HG03439 (cell line): ENCODE measurements around the gene TLE1.
A peak's percentile ranks its signal among the peaks of the same experiment; 100 is the strongest.

Source experiments
- ATAC-seq: cut with Tn5 transposase; IDR thresholded peaks from one replicate; pipeline ENCODE4 v1.9.1; 2021; ENCODE audit warnings: mild to moderate bottlenecking, moderate library complexity; ENCODE audit not compliant: unreplicated experiment

TLE1 gene

DNA sequence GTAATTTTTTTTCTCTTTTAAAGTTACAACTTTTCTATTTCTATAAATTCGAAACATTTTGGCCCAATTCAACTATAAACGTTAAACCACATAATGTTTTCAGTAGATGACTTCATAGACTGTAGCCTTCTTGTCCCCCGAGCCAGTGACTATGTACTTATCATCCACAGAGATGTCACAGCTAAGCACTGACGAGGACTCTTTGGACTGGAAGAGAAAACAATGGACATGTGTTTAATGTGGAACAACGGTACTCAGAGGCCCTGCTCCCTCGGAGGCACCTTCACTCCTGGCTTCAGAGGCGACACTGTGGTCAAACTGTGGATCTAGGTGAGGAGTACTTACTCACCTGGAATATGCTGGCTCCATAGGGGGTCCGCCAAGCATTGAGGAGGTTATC, 105.2 kb downstream of the TLE1 start:
- no peak for ATAC-seq

DNA sequence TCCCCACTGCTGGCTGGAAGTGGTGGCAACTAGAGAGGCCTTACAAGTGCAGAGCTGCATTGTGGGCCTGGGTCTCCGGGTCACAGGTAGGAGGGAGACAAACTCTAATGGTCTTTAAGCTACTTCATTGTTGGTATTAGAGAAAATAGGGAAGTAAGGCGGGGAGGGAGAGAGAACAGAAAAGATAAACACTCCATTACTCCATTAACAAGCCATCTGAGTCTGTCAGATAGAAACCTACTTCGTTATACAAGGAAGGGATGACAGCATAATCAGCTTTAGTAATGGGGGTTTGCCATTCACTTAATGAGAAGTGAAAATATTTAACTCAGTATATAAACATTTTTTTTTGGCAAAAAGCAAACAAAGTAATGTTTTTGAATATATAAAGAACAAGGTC, 107.4 kb downstream of the TLE1 start:
- no peak for ATAC-seq

DNA sequence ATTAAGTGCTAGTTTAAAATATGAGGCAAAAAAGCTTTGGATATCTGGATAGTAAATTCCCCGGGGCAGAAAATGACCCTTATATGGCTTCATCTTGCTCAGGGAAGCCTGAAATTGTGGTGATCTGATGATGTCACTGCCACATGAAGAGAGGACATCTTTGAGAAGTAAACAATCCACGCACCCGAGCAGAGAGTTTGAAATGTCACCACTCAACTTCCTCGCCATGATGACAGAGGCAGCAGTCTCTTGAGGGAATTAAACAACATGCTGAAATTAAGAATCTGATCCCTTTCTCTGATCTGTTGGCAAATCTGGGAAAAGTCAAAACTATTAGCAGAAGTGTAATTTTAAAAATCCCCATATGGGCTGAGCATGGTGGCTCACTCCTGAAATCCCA, 110.0 kb downstream of the TLE1 start:
- ATAC-seq = no peak

DNA sequence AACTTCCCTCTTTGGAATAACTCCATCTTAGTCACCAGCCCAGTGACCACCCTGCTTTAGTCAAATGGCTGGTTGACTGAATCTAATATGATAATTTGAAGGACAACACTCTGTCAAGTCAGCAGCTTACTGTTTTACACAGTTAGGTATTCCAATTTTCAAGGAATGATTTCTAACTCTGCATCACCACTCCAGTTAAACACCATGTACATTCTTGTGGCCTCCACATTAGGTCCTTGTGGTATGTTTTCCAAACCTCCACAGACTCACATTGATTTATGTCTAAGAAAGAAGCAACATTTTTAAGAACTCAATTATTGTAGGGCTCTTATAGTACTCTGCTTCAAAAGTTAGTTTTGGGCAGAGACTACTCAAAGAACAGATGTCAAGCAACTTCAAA, 110.7 kb downstream of the TLE1 start:
- ATAC-seq = no peak

DNA sequence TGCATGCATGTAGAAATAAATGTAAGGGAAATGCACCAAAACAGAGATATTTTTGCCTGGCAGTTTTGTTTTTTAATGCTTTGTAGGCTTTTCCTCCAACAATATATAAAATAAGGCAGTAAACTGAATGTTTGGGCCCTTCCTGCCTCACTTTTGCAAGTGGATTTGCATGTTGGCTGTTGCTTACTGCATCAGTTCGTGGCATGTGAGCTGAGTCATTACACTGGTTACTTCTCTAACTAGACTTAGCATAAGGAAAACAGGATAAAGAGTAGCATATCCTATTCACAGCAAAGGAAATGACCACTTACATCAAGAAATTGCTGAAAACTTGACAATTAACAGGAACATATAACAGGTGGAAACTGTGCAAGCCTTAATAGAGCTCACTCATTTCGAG, 113.4 kb downstream of the TLE1 start:
- no peak for ATAC-seq

DNA sequence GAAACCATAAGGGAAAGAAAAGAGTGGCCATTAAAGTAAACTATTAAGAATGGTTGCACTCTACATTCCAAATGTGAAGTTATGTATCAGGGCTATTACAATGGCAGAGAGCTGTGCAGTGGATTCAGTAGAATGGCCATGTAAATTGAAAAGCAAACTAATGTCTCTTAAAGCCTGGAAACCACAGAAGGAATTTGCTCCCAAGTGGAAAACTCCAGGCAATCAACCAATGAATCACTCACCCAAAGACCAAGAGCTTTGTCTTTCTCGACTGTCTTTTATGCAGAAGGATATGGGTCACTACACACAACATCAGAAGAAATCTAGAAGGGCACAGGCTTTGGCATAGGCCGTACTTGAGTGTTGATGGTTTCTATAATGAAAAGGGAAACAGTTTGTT, 114.9 kb downstream of the TLE1 start:
- ATAC-seq = no peak

DNA sequence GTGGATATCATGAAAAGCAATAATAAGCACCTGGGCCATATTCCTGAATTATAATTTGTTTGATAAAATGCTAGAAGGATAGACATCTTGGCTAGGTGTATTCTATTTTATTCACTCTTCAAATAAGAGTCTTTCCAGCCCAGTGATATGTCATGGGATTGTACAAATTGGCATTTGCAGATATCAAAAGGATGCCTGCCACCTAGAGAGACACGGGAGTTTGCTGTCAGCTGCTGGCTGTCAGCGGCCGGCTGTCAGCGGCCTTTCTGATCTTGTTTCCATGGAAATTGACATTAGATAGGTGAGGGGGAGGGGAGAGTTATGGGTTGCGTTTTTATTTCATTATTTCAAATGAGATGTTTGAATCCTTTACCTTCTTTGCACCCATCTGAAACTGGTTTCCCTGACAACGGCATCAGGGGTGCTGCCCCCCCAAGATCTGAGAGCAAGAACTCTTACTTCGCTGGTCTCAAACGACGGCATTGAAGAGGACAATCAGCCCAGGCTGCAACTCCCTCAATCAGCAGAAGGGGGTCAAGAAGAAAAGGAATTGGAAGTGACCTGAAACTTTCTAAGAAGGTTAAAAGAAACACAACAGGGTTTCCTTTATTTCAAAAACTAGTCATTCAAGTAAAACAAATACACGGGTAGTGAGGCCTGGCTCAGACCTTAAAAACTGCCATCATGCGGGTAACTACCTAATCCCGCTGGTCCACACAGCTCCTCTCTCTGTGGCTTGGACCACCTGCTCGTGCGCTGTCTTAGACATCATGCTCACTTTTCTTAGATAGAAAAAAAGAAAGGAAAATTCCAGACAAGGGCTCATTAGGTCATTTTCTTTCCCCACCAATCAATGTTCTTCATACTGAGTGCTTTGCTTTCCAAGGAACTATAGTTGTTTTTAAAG, 115.7 kb downstream of the TLE1 start:
- ATAC-seq = no peak

DNA sequence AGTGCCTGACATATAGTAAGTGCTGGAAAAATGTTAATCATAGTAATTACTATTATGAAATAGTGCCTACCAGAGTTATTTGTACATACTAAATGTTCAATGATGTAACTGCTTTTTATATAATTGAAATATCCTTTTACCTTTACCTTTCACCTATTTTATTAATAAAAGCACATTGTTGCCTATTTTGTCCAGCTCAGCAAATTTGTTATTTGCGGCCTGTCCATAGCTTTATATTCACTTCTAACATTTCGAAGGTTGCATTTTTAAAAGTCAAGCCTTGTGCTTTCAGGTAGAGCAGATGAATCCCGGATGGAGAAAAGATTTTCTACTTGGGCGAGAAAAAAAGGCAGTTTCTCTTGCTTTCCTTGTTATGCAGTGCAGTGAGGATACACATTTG, 119.3 kb downstream of the TLE1 start:
- ATAC-seq = no peak

DNA sequence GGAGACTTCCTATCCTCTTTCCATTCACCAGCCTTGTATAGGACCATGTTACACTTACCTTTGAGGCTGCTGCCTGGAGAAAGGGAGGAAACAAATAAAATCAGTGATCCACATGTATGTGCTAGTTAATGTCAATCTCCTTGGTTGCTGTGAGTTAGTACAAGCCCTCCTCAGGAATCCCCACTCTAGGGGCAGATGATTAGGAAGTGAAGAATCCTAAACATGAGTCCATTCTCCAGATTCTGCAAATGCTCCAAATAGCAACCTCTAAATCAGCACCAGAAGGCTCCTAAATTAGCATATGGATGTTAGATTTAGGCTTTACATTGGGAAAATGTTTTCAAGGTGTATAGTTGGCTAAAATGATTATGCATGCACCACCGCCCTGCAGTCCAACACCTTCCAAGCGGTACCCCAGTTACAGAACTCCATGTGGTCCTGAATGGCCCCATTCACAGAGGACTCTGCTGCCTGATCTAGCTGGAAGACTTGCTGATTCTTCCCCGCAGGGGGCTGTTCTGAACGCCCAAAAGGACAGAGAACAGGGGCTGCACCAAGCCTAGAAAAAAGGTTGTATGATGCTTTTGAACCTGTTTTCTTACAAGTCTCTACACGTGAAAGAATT, 123.2 kb downstream of the TLE1 start:
- no peak for ATAC-seq

DNA sequence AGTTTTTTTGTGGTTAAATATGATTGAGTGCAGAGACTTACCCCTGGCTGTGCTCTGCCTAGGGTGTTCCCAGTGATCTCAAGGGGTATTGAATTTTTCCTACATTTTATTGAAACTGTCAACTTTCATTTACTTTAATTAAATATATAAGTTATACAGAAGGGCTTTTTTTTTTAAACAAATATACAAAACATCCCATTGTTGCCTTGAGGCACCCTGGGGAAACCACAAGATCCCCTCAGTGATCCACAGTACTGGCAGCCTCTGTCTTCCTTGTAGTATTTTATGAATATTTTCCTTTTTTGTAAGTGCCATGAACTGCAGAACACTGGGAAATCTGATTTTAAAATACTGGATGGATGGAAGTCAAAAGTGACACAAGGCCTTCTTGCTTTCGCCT, 123.7 kb downstream of the TLE1 start:
- no peak for ATAC-seq

DNA sequence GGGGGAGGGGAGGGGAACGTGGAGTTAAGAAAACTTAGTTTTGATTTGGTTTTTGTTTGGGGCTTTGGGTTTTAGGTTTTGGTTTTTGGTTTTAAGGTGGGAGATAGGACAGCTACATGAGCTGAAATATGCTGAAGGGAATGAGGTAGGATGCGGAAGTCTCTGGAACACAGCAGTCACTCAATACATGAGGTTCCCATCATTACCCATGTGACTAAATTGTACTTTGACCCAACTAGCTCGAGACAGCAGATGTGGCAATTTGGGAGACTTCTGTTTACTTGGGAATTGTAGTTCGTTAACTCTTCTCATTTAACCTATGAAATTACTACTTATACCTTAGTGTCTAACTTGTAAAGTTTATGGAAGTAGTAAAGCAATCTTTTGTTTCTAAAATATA, 124.2 kb downstream of the TLE1 start:
- no peak for ATAC-seq

DNA sequence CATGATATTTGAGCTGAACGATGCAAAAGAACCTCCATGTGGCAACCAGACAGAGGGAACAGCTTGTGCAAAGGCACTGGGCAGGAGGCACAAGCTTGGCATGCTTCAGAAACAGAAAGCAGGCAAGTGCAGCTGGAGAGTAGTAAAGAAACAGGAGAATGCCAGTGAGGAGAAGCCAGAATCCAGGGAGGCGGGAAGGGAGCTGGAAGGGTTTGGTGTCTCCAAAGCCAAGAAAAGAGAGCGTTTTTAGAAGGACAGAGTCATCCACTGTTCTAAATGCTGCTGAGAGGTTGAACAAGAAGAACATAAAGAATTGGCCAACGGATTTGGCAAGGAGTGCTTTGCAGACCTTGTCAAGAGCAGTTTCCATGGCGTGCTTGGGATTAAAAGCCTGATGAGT, 124.7 kb downstream of the TLE1 start:
- ATAC-seq = no peak

DNA sequence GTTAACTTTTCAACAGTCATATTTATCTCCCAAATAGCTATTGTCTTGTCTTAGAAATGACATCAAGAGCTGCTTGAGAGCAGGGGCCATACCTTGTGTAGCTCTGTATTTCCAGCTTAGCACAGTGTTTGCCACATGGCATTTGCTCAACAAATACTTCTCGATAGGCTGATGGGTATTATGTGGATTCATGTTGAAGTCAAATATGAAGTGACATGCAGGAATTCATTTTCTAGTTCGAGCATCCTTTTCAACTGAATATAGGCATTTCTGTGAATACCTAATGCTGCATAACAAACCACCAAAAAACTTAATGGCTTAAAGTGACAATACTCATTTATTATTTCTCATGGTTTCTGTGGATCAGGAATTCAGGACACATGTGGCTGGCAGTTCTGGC, 125.6 kb downstream of the TLE1 start:
- ATAC-seq = no peak

DNA sequence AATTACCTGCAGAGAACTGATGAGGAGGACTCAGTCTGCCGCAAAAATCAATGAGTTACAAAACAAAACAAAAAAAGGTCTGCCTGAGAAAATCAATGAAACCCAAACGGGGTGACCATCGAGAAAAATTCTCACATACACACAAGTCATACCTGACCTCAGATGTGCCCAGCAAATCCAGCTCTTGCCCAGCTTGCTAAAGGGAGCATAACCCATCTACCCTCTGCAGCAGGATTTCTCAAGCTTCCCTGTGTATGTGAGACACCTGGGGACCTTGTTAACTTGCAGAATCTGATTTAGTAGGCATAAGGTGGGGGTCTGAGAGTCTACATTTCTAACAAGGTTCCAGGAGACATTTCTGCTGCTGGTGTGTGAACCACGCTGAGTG, 126.3 kb downstream of the TLE1 start:
- ATAC-seq = no peak

DNA sequence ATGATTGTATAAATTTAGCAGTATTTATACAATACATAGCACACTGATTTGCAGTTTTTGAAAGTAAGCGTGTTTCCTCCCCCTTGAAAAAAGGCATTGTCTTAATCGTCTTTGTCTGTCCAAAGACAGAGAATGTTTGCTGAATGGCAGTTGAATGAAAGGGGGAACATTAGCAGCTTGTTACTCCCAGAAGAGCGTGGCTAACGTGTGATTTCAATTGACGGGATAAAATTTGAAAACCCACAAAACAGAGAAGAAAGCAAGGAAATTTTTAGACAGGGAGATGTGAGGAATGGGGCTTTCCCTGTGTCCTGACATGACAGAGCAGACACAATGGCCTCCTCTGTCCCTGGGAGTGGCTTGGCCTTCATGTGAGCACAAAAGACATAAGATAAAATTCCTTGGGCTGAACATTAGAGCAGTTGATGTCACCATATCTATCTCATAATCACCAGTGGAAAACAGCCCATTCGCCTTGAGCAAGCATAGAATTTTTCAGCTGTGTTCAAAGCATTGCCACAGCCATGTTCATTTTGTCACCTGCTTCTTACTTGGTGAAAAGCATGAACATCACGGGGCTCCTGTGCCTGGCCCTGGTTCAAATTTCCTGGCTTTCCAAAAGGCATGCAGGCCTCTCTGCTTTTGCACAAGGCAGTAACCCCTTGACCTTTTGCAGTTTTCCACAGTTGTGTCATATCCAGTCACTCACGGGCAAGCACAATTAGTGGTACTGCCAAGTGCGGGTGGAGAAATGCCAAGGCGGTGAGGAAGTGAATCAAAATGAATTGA, 126.9 kb downstream of the TLE1 start:
- no peak for ATAC-seq

DNA sequence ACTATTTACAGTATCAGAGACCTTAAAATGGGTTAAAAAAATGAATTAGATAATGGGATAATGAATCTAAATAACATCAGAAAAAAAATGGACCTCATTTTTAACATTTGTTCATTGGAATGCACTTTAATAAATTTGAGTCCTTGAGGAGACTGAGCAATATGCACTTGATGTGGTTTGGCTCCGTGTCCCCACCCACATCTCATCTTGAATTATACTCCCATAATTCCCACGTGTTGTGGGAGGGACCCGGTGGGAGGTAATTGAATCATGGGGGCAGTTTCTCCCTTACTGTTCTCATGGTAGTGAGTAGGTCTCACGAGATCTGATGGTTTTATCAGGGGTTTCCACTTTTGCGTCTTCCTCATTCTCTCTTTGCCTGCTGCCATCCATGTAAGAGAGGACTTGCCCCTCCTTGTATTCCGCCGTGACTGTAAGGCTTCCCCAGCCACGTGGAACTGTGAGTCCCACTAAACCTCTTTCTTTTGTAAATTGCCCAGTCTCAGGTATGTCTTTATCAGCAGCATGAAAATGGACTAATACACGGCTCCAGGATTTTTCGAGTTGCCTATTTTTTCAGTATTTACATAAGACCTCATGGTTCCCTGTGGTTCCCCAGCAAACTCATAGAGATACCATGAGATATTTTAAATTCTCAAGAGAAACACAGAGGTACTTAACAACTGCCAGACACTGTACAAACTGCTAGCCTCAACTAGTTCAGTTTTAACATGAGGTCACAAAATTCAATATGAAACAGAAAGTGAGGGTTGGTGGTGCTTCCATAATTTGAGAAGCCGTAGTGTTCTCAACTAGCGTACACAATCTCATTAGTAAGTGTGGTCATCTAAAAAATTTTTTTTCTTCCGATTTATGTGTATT, 128.3 kb downstream of the TLE1 start:
- ATAC-seq = peak; percentile 83

DNA sequence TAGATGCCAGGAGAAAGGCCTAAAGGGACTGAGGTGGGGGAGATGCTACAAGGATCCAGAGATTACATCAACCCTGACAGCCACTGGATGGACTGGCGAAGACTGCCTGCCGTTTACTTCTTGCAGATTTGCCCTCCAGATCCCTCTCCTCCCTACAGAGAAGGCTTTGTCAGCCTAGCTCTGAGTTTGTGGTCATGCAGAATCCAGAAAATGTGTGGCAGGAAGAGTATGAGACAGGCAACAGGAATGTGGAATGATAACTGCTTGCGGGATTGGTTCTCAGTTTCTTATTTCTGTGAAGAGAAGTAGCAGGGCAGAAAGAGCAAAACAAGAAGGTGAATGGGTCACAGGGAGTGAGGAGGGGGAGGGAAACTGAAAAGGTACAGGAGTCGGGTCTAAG, 129.6 kb downstream of the TLE1 start:
- ATAC-seq = no peak

DNA sequence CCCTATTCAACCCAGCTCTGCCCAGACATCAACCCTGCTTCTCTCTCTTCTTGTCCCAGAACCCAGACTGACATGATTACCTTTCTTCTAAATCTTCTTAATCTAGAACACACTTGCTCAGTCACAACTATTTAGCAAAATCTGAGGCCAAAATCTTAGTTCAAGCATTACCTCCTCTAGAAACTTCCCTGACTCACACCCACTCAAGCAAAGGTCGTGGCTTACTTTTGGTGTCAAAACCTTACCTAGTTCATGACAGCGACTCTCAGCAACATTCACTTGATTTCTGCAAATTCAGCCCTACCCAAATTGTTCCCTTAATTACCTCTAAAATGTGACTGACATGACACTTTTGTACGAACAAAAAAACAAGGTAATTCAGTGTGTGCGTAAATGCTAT, 130.2 kb downstream of the TLE1 start:
- no peak for ATAC-seq

DNA sequence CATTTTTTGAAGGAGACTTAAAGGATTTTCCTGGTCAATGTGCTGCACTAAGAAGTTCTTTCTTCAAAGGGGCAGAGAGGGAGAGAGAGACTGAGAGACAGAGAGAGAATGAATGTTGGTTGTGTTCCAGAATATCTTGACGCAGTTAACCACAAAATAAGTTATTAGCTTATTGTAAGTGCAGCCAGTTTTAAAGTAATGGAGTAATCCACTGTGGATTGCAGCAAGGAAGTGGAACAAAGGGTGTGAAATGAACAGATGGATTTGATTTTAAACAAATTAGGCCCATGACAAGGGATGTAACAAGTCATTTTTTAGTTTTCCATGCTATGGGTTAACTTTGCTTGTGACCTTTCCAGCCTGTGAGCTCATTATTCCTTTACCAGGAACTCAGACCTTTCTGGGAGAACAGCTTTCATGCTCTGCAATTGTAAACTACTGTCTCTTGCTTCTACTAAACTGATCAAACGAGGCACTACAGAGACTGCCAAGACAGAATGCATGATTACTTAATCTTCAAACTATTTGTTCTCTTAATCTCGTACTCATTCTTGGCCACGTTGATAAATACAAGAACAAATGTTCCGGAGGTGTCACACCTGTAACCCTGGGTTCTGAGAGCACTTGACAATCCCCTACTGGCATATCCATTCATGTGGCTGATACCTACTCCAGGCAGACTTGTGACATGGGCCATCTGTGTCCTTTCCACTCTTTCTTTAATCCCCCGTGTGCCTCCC, 131.1 kb downstream of the TLE1 start:
- no peak for ATAC-seq

DNA sequence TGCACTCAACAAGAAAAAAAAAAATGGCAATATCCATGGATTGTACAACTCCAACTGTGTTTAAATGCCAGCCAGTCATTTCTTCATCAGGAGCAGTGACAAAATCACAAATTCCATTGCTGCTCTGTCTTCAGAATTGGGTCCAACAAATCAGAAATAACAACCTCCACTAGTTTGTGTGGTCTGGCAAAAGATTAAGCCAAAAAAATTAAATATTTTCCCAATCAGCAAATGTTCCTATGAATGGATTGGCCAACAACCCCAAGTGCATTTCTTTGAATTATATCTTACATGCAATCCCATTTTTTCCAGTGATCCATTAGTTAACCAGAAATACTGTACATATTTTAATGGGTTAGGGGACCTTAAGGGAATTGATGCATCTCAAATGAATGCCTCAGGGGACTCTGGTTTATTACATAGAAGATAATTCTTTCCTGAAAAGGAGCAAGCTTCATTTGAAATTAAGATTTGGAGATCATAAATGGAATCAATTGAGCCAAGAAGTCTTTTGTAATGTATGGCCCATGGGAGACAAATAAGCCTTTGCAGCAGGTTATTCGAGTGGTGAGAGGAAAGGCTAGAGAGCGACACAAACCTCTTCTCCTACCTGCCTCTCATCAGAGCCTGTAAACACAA, 131.8 kb downstream of the TLE1 start:
- no peak for ATAC-seq
